GM18507 (cell line): ENCODE data around the gene IL32.

Source experiments
- DNase-seq: peaks from one replicate; pipeline ENCODE4 v3.0.0; 2011; ENCODE audit warnings: low read depth; ENCODE audit not compliant: insufficient read length; ENCODE audit errors: extremely low spot score
- FAIRE-seq: peaks from 2 replicates; lab custom pipeline; 2011; peaks lifted over from hg19 to GRCh38; lab: Jason Lieb, UNC

Gene IL32, protein sequence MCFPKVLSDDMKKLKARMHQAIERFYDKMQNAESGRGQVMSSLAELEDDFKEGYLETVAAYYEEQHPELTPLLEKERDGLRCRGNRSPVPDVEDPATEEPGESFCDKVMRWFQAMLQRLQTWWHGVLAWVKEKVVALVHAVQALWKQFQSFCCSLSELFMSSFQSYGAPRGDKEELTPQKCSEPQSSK

DNA sequence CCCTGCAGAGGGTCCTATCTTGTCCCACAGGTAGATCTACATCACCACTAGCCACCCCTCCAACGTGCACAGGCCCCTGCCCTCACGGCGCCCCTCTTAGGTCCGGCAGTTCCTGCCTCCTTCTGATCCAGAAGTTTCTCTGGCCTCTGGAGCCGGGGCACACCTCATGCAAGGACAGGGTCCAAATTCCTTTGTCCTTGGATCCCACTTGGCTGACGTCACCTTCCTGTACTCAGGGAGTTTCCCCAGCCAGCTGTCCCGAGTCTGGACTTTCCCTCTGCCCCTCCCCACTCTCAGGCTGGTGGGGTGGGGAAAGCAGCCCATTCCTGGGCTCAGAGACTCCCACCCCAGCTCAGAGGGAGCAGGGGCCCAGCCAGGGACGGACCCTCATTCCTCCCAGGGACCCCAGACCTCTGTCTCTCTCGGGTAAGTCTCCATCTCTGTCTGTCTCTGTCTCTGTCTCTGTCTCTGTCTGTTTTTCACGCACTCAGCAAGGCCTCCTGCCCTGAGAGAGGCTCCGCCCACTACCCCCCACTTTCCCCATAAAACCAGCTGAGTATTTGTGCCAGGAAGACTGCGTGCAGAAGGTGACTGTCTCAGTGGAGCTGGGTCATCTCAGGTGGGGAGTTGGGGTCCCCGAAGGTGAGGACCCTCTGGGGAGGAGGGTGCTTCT is at the start of gene IL32:
TSS of gene IL32 (plus strand) at position 572 of the 673 bp plus-strand sequence. CDS start 172 bp downstream, outside the sequence.
- DNase-seq (no peak), FAIRE-seq (peak; percentile 65)

DNA sequence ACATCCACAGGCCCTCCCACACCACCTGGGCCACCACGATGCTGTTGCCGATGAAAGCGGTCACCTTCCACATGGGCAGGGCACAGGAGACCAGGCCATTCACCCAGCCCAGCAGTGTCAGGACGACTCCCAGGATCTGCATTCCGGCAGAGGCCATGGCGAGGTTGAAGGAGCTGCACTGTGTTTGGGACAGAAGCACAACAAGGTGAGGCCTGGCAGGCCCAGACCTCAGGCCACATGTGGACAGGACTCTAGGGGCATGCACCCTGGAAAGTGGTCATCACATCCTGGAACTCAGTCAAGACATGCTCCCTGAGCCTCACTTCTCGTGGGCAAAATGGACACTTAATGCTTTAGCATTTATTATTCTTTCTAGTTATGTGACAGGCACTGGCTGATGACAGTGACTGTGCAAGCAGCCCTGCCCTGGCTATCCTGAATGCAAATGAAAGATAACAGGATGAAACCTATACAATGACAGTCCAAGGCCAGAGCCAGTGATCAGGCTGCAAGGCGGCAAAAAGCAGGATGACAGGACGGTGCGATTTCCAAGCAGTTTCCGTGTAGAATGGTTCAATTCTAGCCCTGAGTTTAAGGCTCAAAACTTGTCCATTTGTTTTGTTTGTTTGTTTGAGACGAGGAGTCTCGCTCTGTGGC is 49.4 kb upstream of the IL32 start:
- no peak for FAIRE-seq

DNA sequence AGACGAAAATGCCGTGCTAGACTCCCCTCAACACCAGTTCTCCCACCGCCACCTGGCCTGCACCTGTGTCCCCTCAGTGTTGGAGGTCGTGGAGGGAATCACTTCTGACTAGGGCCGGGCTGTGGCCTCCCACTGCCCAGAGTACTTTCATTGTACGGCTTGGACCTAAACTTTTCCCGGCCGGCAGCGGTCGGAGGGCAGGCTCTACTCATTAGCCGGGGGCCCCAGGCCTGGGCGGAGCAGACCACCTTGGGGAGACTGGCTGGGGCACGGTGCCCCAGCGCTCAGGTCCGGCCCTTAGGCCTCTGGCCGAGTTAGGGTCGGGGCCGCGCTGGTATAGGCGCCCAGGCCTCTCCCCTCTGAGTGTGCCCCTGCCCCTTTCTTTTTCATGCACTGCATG is 48.1 kb upstream of the IL32 start:
- DNase-seq (no peak), FAIRE-seq (no peak)

More for the DNA sequence above, 49.4 kb upstream of the IL32 start:
- no peak for DNase-seq

DNA sequence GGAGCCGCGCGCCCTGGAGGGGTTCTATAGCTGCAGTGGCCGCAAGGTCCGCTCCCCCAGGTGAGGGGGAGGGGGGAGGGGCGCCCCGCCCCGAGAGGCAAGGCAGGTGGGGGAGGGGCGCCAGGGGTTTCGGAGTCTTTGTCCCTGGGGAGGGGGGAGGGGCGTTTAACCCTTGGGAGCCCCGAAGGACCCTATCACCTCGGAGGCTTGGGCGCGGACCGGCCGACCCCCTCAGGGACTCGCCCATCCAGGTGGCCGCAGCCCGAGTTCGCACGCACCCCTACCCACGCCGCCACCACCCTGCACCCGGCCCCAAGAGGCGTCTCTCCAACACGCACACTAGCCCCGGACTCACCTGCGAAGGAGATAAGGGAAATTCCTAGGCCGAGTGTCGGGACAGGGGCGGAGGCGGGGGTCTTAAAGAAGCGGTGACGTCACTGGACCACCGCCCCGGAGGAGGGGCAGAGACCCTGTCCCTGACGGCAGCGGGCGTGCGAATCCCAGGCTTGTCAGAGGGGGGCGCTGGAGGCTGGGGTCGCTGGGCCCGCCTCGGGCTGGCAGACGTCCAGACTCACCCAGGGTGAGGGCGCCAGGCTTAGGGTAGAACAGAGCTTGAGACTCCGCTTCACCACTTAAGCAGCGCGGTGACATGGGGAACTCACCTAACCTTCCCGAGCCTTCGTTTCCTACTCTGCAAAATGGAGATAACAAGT is 47.5 kb upstream of the IL32 start, which contains the start of gene CLDN6:
TSS of gene CLDN6 (minus strand) at position 390 of the 713 bp plus-strand sequence. CDS start 2,162 bp downstream, outside the sequence.
- FAIRE-seq, result no peak
- no peak for DNase-seq

DNA sequence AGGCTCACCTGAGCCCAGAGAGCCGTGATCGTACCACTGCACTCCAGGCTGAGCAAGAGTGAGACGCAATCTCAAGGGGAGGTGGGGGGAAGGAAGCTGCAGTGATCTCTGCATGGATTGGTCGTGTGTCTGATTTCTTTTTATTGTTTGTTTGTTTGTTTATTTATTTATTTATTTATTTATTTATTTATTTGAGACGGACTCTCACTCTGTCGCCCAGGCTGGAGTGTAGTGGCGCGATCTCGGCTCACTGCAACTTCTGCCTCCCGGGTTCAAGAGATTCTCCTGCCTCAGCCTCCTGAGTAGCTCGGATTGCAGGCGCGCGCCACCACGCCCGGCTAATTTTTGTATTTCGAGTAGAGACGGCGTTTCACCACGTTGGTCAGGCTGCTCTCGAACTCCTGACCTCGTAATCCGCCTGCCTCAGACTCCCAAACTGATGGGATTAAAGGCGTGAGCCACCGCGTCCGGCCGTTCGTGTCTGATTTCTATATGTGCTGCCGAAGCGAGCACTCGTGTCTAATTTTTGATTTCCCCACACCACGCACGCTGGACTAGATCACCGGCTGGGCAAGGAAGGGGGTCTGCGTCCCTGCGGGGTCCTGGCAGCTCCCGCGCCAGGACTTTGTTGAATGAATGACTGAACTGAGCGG is 45.7 kb upstream of the IL32 start:
- FAIRE-seq (no peak), DNase-seq (no peak)

DNA sequence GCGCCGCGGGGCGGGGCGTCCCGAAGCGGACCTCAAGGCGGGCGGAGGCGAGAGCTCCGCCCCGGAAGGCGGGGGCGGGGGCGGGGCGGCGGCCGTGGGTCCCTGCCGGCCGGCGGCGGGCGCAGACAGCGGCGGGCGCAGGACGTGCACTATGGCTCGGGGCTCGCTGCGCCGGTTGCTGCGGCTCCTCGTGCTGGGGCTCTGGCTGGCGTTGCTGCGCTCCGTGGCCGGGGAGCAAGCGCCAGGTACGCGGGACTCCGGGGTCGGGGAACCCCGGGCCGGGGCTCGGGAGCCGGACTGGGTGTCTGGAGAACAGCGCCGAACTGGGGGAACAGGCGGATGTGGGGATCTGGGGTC is 45.2 kb upstream of the IL32 start, which contains the start of gene TNFRSF12A:
TSS of gene TNFRSF12A (plus strand) at position 122 of the 357 bp plus-strand sequence. CDS start at position 152, 30 bp downstream.
- peak; percentile 80 for DNase-seq
- FAIRE-seq, result peak; percentile 75

DNA sequence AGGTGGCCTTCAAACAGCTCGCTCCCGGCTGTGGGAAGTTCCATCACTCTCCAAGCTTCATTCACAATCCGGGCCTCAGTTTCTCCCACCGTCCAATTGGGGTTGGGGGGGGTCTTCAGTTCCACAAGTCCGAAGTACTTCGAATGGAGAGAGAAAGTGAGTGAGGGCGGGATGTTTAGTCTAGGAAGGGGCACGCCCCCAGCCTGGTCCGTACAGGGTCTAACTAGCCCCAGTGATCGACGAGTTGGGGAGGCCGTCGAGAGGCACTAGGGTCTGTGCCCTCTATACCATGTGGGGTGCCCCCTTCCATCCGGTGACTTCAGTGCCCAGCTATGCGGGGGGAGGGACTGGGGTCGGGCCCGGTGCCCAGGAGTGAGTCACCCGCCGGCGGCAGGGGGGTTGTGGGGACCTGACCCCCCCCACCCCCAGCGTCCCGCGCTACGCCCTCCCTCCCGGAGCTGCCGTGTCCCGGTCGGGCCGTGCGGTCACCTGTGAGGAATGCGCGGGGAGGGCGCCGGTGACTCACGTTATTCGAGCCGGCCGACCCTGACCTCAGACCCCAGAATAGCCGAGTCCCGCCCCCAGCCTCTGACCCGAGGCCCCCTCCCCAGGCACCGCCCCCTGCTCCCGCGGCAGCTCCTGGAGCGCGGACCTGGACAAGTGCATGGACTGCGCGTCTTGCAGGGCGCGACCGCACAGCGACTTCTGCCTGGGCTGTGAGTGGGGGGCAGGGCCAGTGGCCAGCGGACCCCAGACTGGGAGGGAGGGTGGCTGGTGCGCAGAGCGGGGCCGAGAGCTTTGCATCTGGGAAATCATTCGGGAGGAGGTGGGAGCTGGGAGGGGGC is 44.6 kb upstream of the IL32 start:
- FAIRE-seq (no peak), DNase-seq (no peak)

DNA sequence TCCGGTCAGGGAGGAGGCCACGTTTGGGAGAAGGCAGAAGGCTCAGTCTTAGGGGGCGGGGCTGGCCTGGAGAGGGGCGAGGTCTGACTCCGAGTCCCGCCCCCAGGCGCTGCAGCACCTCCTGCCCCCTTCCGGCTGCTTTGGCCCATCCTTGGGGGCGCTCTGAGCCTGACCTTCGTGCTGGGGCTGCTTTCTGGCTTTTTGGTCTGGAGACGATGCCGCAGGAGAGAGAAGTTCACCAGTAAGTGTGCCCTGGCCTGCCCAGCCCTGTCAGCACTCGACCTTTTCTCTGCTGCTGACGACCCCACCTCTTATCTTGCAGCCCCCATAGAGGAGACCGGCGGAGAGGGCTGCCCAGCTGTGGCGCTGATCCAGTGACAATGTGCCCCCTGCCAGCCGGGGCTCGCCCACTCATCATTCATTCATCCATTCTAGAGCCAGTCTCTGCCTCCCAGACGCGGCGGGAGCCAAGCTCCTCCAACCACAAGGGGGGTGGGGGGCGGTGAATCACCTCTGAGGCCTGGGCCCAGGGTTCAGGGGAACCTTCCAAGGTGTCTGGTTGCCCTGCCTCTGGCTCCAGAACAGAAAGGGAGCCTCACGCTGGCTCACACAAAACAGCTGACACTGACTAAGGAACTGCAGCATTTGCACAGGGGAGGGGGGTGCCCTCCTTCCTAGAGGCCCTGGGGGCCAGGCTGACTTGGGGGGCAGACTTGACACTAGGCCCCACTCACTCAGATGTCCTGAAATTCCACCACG is 43.8 kb upstream of the IL32 start:
- FAIRE-seq, result peak; percentile 79
- no peak for DNase-seq

DNA sequence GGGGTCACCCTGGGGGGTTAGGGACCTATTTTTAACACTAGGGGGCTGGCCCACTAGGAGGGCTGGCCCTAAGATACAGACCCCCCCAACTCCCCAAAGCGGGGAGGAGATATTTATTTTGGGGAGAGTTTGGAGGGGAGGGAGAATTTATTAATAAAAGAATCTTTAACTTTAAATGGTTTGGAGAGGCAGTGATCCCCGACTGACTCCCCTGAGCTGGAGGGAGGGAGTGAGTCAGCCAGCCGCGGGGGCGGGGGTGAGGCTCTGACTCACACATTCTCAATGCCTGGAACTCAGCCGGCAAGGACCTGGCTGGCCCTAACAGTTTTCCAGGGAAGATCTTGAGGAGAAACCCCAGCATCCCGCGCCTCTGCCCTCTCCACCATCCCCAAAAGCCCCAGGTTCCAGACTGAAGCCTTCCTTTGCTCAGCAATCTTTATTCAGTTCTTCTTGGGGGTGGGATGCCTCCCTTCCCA is 43.2 kb upstream of the IL32 start:
- FAIRE-seq, result peak; percentile 77
- DNase-seq, result no peak

DNA sequence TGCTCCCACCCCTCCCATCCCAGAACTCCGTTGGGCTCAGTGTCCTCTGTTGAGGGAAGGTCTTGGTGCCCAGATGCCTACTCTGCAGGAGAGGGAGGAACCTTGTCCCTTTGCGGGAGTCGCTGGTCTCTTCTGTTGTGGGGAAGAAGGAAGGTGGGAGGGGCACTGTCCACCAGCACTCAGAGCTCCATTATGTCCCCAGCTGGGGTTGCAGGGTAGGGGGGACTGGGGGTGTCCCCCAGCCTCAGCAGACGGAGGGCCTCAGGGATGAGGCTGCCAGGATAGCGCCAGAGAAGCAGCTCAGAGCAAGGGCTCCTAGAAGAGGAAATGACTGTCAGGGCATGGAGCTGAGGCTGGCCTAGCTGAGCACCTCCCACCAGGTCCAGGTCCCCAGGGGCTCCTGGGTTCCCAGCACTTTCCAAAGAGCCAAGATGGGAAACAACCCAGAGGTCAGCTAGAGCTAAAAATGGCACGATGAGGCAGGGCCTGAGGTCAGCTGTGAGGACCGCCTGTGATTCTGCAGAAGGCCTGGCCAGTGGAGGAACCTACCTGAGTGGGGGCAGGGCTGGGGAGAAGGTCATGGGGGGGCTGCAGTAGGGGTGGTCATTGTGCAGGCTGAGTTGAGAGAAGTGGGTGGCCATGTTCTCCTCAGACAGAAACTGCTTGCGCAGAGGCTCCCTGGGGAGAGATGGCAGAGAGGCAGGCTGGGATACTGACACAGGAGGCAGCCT is 42.6 kb upstream of the IL32 start:
- no peak for FAIRE-seq
- DNase-seq, result no peak

DNA sequence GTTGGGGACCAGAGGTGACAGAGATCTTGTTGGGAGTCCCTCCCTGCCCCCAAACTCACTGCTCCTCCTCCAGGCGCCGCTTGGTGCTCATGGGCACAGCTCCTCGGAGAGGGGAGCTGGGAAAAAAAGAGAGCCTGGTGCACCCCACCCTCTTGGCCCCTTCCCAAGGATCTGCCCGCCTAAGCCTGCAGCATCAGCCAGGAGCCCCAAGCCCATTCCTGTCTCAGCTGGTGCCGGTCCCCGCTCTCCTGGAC is 42.1 kb upstream of the IL32 start:
- FAIRE-seq, result no peak
- DNase-seq, result no peak

DNA sequence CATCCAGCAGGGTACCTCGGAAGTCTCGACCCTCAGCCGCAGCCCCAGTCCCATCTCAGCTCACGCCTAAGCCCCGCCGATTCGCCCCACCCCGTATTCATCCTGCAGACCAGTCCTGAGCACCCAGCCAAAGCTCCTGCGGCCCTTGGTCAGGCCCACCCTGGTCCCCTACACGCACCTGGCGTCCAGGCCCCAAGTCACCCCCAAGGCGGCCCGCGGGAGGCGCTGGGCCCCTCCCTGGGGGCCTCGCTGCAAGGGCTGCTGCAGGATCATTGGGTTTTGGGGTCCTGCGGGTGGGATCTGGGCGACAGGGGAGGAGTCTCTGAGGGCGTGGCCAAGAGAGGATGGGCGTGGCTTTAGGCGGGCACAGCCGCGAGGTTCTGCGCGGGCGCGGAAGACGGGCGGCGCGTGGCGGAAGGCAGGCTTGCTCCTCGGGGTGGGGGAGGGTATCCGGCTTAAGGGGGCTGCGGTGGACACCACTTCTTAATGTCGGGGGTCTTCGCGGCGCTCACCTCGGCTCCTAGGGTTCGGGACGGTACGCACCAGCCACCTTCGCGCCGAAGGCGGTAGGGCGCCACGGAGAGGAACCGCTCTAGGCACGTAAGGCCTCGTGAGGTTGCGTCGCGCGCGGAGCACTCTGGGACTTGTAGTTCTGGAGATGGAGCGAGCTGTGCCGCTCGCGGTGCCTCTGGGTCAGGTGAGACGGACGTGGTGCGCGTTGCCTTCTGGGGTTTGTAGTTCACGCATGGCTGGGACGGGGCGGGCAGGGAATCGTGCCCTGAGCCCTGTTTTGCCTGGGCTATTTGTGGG is 41.6 kb upstream of the IL32 start, which contains the start of the genes HCFC1R1 and THOC6:
TSS of gene HCFC1R1 (minus strand) at position 274 of the 810 bp plus-strand sequence. CDS start at position 273, 1 bp downstream.
TSS of gene THOC6 (plus strand) at position 367 of the 810 bp plus-strand sequence. CDS start at position 659, 292 bp downstream.
- FAIRE-seq (peak; percentile 99), DNase-seq (peak; percentile 83)

DNA sequence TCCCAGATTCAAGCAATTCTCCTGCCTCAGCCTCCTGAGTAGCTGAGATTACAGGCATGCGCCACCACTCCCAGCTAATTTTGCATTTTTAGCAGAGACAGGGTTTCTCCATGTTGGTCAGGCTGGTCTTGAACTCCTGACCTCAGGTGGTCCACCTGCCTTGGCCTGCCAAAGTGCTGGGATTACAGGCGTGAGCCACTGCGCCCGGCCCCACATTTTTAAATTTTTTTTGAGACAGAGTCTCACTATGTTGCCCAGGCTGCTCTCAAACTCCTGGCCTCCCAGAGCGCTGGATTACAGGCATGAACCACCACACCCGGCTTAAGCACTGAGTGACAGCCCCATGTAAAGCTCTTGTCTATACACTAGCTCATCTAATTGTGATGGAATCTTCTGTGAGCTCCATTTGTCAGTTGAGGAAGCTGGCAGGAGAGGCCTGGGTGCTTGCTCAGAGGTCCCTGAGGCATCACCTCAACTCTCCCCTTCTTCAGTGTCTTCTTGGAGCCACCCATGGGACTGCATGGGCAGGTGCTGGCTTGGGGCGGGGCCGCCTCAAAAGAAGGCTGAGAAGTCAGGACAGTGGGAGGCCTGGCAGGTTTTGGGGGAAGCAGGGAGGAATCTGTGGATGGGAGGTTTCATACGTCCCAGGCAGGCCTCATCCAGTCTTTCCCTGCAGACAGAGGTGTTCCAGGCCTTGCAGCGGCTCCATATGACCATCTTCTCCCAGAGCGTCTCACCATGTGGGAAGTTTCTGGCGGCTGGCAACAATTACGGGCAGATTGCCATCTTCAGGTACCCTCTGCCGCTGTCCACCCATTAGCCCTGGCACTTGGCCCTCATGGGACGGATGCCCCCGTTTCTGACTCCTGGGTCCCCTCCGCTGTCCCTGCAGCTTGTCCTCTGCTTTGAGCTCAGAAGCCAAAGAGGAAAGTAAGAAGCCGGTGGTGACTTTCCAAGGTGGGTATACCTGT is 40.1 kb upstream of the IL32 start:
- no peak for FAIRE-seq

DNA sequence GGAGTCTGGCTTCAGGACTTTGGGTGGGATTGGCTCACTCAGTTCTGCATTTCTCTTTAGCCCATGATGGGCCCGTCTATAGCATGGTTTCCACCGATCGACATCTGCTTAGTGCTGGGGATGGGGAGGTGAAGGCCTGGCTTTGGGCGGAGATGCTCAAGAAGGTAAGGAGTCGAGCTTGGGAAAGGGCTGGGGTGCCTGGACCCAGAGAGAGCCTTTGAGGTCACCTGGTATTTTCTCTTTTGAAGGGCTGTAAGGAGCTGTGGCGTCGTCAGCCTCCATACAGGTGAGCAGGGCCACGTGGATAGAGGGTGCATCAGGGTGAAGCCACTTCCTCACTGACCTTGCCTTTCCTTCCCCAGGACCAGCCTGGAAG is 39.4 kb upstream of the IL32 start:
- DNase-seq (no peak), FAIRE-seq (no peak)

More for the DNA sequence above, 40.1 kb upstream of the IL32 start:
- no peak for DNase-seq
